RWPE2 (cell line): ENCODE measurements around the gene GNG12.

ENCODE experiments used
- ATAC-seq: fragments of 200-7000 bp; cut with Tn5 transposase; 3 replicates; pipeline ENCODE4 v1.9.1; 2021; ENCODE audit warnings: low read depth
- DNase-seq: peaks from one replicate; pipeline ENCODE4 v3.0.0-alpha.2; 2020; ENCODE audit warnings: low spot score
- H3K27ac ChIP-seq: fragments of 450-650 bp; 2 replicates; pipeline ENCODE4 v1.5.1; 2017; ENCODE audit warnings: mild to moderate bottlenecking; ENCODE audit not compliant: poor library complexity, severe bottlenecking
- H3K27me3 ChIP-seq: fragments of 250-450 bp; sonication (Bioruptor Pico); 2 replicates; pipeline ENCODE4 v1.5.1; 2021; ENCODE audit warnings: mild to moderate bottlenecking, moderate library complexity; ENCODE audit not compliant: insufficient read depth, poor library complexity, severe bottlenecking
- H3K36me3 ChIP-seq: fragments of 250-450 bp; sonication (Bioruptor Pico); 2 replicates; pipeline ENCODE4 v1.5.1; 2020; ENCODE audit warnings: low read depth, mild to moderate bottlenecking, moderate library complexity
- H3K4me1 ChIP-seq: fragments of 250-450 bp; sonication (Bioruptor Pico); 2 replicates; pipeline ENCODE4 v1.5.1; 2021; ENCODE audit warnings: mild to moderate bottlenecking, moderate library complexity; ENCODE audit not compliant: insufficient read depth, poor library complexity, severe bottlenecking
- H3K4me3 ChIP-seq: fragments of 250-450 bp; sonication (Bioruptor Pico); 2 replicates; pipeline ENCODE4 v1.5.1; 2021; ENCODE audit warnings: mild to moderate bottlenecking, moderate library complexity; ENCODE audit not compliant: severe bottlenecking
- H3K9me3 ChIP-seq: fragments of 250-450 bp; sonication (Bioruptor Pico); 2 replicates; pipeline ENCODE4 v1.5.1; 2021; ENCODE audit warnings: mild to moderate bottlenecking, moderate library complexity; ENCODE audit not compliant: severe bottlenecking
- CTCF ChIP-seq: fragments of 450-650 bp; IDR thresholded peaks from one replicate; pipeline ENCODE4 v1.5.1; 2017; ENCODE audit warnings: mild to moderate bottlenecking, moderate library complexity; ENCODE audit not compliant: poor library complexity, severe bottlenecking

Gene GNG12

GRCh38 chr1:67747671-67748546, 85.4 kb downstream of the GNG12 start:
- DNase-seq (no peak), ATAC-seq (no peak)
- Histone ChIP-seq H3K9me3 (no peaks in the 10 kb centered on the region), H3K27ac (peak overlapping the region; percentile 100), H3K4me3 (no peak overlapping the region), H3K27me3 (no peaks in the 10 kb centered on the region), H3K36me3 (no peaks in the 10 kb centered on the region), H3K4me1 (peaks cover 52% of the 10 kb centered on the region)
- no peak for TF ChIP-seq CTCF

- no peak for TF ChIP-seq CTCF
- Histone ChIP-seq H3K27ac (no peak overlapping the region), H3K9me3 (no peaks in the 10 kb centered on the region), H3K27me3 (no peaks in the 10 kb centered on the region), H3K36me3 (no peaks in the 10 kb centered on the region), H3K4me1 (peaks cover 34% of the 10 kb centered on the region), H3K4me3 (no peak overlapping the region)
- DNase-seq = no peak
- no peak for ATAC-seq
These were observed 87.2 kb downstream of the GNG12 start for GRCh38 chr1:67745875-67746698.

- Histone ChIP-seq H3K4me3 (no peak overlapping the region), H3K27ac (no peak overlapping the region), H3K4me1 (peaks cover 18% of the 10 kb centered on the region), H3K9me3 (no peaks in the 10 kb centered on the region), H3K27me3 (no peaks in the 10 kb centered on the region), H3K36me3 (peaks cover 4% of the 10 kb centered on the region; the same call in 1 of the 2 replicates)
- ATAC-seq (no peak), DNase-seq (no peak)
- no peak for TF ChIP-seq CTCF
These were observed 90.1 kb downstream of the GNG12 start for GRCh38 chr1:67743072-67743725.

GRCh38 chr1:67741736-67742135, 91.5 kb downstream of the GNG12 start:
- peaks cover 4% of the 10 kb centered on the region; the same call in 1 of the 2 replicates for H3K36me3 ChIP-seq
- ATAC-seq (no peak), DNase-seq (no peak)

More at GRCh38 chr1:67741736-67742135, 91.5 kb downstream of the GNG12 start:
- Histone ChIP-seq H3K27me3 (no peaks in the 10 kb centered on the region), H3K4me3 (no peak overlapping the region), H3K4me1 (peaks cover 14% of the 10 kb centered on the region), H3K27ac (no peak overlapping the region), H3K9me3 (no peaks in the 10 kb centered on the region)
- no peak for TF ChIP-seq CTCF
